ENCODE data around the gene NIPAL4.
"Not testable (repeated sequence)": the region's sequence is repeated elsewhere in the genome, so short reads cannot be mapped to it uniquely, and the experiment has no call there.

NIPAL4 gene

GRCh38 chr5:157463621-157464518 is 3.9 kb downstream of the NIPAL4 start:
- DNase-seq = no peak

- DNase-seq = peak; percentile 65
These were observed 4.6 kb downstream of the NIPAL4 start for GRCh38 chr5:157464519-157465171.

GRCh38 chr5:157468293-157468965 is 8.4 kb downstream of the NIPAL4 start:
- no peak for DNase-seq

GRCh38 chr5:157469073-157469472 is 9.1 kb downstream of the NIPAL4 start:
- DNase-seq = no peak

- no peak for DNase-seq
These were observed 9.7 kb downstream of the NIPAL4 start for GRCh38 chr5:157469687-157470086.

- no peak for DNase-seq
These were observed 10.6 kb downstream of the NIPAL4 start for GRCh38 chr5:157470631-157471030.

GRCh38 chr5:157471709-157472108 is 11.7 kb downstream of the NIPAL4 start:
- no peak for DNase-seq

GRCh38 chr5:157473383-157474320 is 13.6 kb downstream of the NIPAL4 start:
- DNase-seq = no peak

- no peak for DNase-seq
These were observed 15.4 kb downstream of the NIPAL4 start for GRCh38 chr5:157475432-157475831.

- no peak for DNase-seq
These were observed 16.8 kb downstream of the NIPAL4 start for GRCh38 chr5:157476702-157477408.

- no peak for DNase-seq
These were observed 17.9 kb downstream of the NIPAL4 start for GRCh38 chr5:157477814-157478494.

- no peak for DNase-seq
These were observed 18.7 kb downstream of the NIPAL4 start for GRCh38 chr5:157478726-157479125.

- no peak for DNase-seq
These were observed 19.2 kb downstream of the NIPAL4 start for GRCh38 chr5:157479166-157479565.

GRCh38 chr5:157479612-157480510 is 19.8 kb downstream of the NIPAL4 start:
- DNase-seq = no peak

GRCh38 chr5:157481265-157481664 is 21.3 kb downstream of the NIPAL4 start:
- DNase-seq = no peak

GRCh38 chr5:157481666-157482065 is 21.7 kb downstream of the NIPAL4 start:
- DNase-seq = no peak

- DNase-seq = not testable (repeated sequence)
These were observed 22.7 kb downstream of the NIPAL4 start for GRCh38 chr5:157482702-157483101.

- no peak for DNase-seq
These were observed 24.8 kb downstream of the NIPAL4 start for GRCh38 chr5:157484768-157485167.

- no peak for DNase-seq
These were observed 25.3 kb downstream of the NIPAL4 start for GRCh38 chr5:157485340-157485739.

GRCh38 chr5:157485811-157486210 is 25.8 kb downstream of the NIPAL4 start:
- no peak for DNase-seq

Measured in activated CD8-positive, alpha-beta memory T cell treated with anti-CD3 and anti-CD28 coated beads, Interleukin-2, amount 50 U/mL, for 48 hours (primary cell).